ENCODE data around the gene FMNL2. TPM values are rescaled to one million over a fixed set of nuclear protein-coding genes. Genes with fewer than 3 reads are reported as not detected.
A peak's percentile ranks its signal among the peaks of the same experiment; 100 is the strongest.

FMNL2 gene
- total RNA-seq, 1 experiment from 2014 or later: 16.3 TPM

GRCh38 chr2:152415231-152415642 lies 80.3 kb downstream of the FMNL2 start:
- DNase-seq (ENCODE audit: low spot score): no peak
- in situ Hi-C loops (cut with HindIII; ENCODE audit: low sequenced_read_pairs): no loop called here

GRCh38 chr2:152415796-152416195 lies 80.8 kb downstream of the FMNL2 start:
- in situ Hi-C loops (cut with HindIII; ENCODE audit: low sequenced_read_pairs): no loop called here

GRCh38 chr2:152418688-152419087 lies 83.7 kb downstream of the FMNL2 start:
- DNase-seq (ENCODE audit: low spot score): peak; percentile 20
- in situ Hi-C loops (cut with HindIII; ENCODE audit: low sequenced_read_pairs): no loop called here

More at GRCh38 chr2:152415796-152416195, 80.8 kb downstream of the FMNL2 start:
- DNase-seq (ENCODE audit: low spot score): no peak

GRCh38 chr2:152419944-152420343 lies 85.0 kb downstream of the FMNL2 start:
- DNase-seq (ENCODE audit: low spot score): no peak
- in situ Hi-C loops (cut with HindIII; ENCODE audit: low sequenced_read_pairs): no loop called here

GRCh38 chr2:152420363-152420762 lies 85.4 kb downstream of the FMNL2 start:
- peak; percentile 23 for DNase-seq (ENCODE audit: low spot score)
- in situ Hi-C loops (cut with HindIII; ENCODE audit: low sequenced_read_pairs): no loop called here

- in situ Hi-C loops (cut with HindIII; ENCODE audit: low sequenced_read_pairs): no loop called here
- DNase-seq (ENCODE audit: low spot score): no peak
These were observed 86.0 kb downstream of the FMNL2 start for GRCh38 chr2:152420936-152421335.

- peak; percentile 63 for DNase-seq (ENCODE audit: low spot score)
- in situ Hi-C loops (cut with HindIII; ENCODE audit: low sequenced_read_pairs): no loop called here
These were observed 86.8 kb downstream of the FMNL2 start for GRCh38 chr2:152421521-152422370.

GRCh38 chr2:152423684-152424083 lies 88.7 kb downstream of the FMNL2 start:
- in situ Hi-C loops (cut with HindIII; ENCODE audit: low sequenced_read_pairs): no loop called here
- DNase-seq (ENCODE audit: low spot score): no peak

GRCh38 chr2:152425765-152426727 lies 91.1 kb downstream of the FMNL2 start:
- DNase-seq (ENCODE audit: low spot score): peak; percentile 30
- in situ Hi-C loops (cut with HindIII; ENCODE audit: low sequenced_read_pairs): no loop called here

- DNase-seq (ENCODE audit: low spot score): peak; percentile 15
- in situ Hi-C loops (cut with HindIII; ENCODE audit: low sequenced_read_pairs): no loop called here
These were observed 91.8 kb downstream of the FMNL2 start for GRCh38 chr2:152426801-152427200.

GRCh38 chr2:152427902-152428301 lies 92.9 kb downstream of the FMNL2 start:
- peak; percentile 39 for DNase-seq (ENCODE audit: low spot score)
- in situ Hi-C loops (cut with HindIII; ENCODE audit: low sequenced_read_pairs): no loop called here

GRCh38 chr2:152428800-152429582 lies 94.0 kb downstream of the FMNL2 start:
- in situ Hi-C loops (cut with HindIII; ENCODE audit: low sequenced_read_pairs): no loop called here
- peak; percentile 68 for DNase-seq (ENCODE audit: low spot score)

- in situ Hi-C loops (cut with HindIII; ENCODE audit: low sequenced_read_pairs): no loop called here
- DNase-seq (ENCODE audit: low spot score): no peak
These were observed 95.9 kb downstream of the FMNL2 start for GRCh38 chr2:152430876-152431275.

GRCh38 chr2:152431370-152432098 lies 96.6 kb downstream of the FMNL2 start:
- peak; percentile 49 for DNase-seq (ENCODE audit: low spot score)
- in situ Hi-C loops (cut with HindIII; ENCODE audit: low sequenced_read_pairs): no loop called here

GRCh38 chr2:152432206-152432653 lies 97.3 kb downstream of the FMNL2 start:
- in situ Hi-C loops (cut with HindIII; ENCODE audit: low sequenced_read_pairs): no loop called here
- DNase-seq (ENCODE audit: low spot score): peak; percentile 97

GRCh38 chr2:152432765-152433164 lies 97.8 kb downstream of the FMNL2 start:
- no peak for DNase-seq (ENCODE audit: low spot score)
- in situ Hi-C loops (cut with HindIII; ENCODE audit: low sequenced_read_pairs): no loop called here

GRCh38 chr2:152433289-152433688 lies 98.3 kb downstream of the FMNL2 start:
- in situ Hi-C loops (cut with HindIII; ENCODE audit: low sequenced_read_pairs): no loop called here
- no peak for DNase-seq (ENCODE audit: low spot score)

GRCh38 chr2:152433791-152434190 lies 98.8 kb downstream of the FMNL2 start:
- in situ Hi-C loops (cut with HindIII; ENCODE audit: low sequenced_read_pairs): no loop called here
- DNase-seq (ENCODE audit: low spot score): no peak
